IPS-NIHi7 (cell line): Measurements from ENCODE around the gene ASAP3.

Source experiments
- DNase-seq: peaks from one replicate; pipeline ENCODE4 v3.0.0; 2012; ENCODE audit warnings: mixed read lengths; ENCODE audit errors: extremely low spot score

ASAP3 gene

GRCh38 chr1:23483321-23484252 lies at the start of gene ASAP3:
ASAP3 (minus strand) TSS chr1:23484179; CDS start chr1:23484133, 46 bp downstream.
- peak; percentile 69 for DNase-seq

GRCh38 chr1:23533246-23534023 lies 49.5 kb upstream of the ASAP3 start:
- DNase-seq, result no peak

GRCh38 chr1:23531562-23532094 lies 47.6 kb upstream of the ASAP3 start:
- no peak for DNase-seq

- peak; percentile 95 for DNase-seq
These were observed 47.0 kb upstream of the ASAP3 start, which contains the start of gene E2F2 for GRCh38 chr1:23530747-23531561. E2F2 (minus strand) TSS chr1:23531233; CDS start chr1:23530793, 440 bp downstream.

- DNase-seq, result no peak
These were observed 46.2 kb upstream of the ASAP3 start for GRCh38 chr1:23530087-23530746.

- DNase-seq, result no peak
These were observed 45.4 kb upstream of the ASAP3 start for GRCh38 chr1:23529146-23530086.

GRCh38 chr1:23528250-23528978 lies 44.4 kb upstream of the ASAP3 start:
- no peak for DNase-seq

- no peak for DNase-seq
These were observed 43.9 kb upstream of the ASAP3 start for GRCh38 chr1:23527900-23528249.

- no peak for DNase-seq
These were observed 43.4 kb upstream of the ASAP3 start for GRCh38 chr1:23527366-23527765.

- no peak for DNase-seq
These were observed 42.5 kb upstream of the ASAP3 start for GRCh38 chr1:23526329-23527041.

GRCh38 chr1:23525558-23526250 lies 41.7 kb upstream of the ASAP3 start:
- no peak for DNase-seq

- DNase-seq, result no peak
These were observed 40.9 kb upstream of the ASAP3 start for GRCh38 chr1:23524716-23525401.

- no peak for DNase-seq
These were observed 40.2 kb upstream of the ASAP3 start for GRCh38 chr1:23524163-23524562.

GRCh38 chr1:23522244-23522982 lies 38.4 kb upstream of the ASAP3 start:
- no peak for DNase-seq

- DNase-seq, result peak; percentile 56
These were observed 37.6 kb upstream of the ASAP3 start for GRCh38 chr1:23521588-23521987.

GRCh38 chr1:23517581-23517980 lies 33.6 kb upstream of the ASAP3 start:
- no peak for DNase-seq

GRCh38 chr1:23515905-23516304 lies 31.9 kb upstream of the ASAP3 start:
- DNase-seq, result no peak
